COLO829 (cell line): ENCODE data around the gene TACO1.

ENCODE experiments used
- DNase-seq: peaks from one replicate; pipeline ENCODE4 v3.0.0; 2012; ENCODE audit warnings: low spot score

TACO1 gene

DNA sequence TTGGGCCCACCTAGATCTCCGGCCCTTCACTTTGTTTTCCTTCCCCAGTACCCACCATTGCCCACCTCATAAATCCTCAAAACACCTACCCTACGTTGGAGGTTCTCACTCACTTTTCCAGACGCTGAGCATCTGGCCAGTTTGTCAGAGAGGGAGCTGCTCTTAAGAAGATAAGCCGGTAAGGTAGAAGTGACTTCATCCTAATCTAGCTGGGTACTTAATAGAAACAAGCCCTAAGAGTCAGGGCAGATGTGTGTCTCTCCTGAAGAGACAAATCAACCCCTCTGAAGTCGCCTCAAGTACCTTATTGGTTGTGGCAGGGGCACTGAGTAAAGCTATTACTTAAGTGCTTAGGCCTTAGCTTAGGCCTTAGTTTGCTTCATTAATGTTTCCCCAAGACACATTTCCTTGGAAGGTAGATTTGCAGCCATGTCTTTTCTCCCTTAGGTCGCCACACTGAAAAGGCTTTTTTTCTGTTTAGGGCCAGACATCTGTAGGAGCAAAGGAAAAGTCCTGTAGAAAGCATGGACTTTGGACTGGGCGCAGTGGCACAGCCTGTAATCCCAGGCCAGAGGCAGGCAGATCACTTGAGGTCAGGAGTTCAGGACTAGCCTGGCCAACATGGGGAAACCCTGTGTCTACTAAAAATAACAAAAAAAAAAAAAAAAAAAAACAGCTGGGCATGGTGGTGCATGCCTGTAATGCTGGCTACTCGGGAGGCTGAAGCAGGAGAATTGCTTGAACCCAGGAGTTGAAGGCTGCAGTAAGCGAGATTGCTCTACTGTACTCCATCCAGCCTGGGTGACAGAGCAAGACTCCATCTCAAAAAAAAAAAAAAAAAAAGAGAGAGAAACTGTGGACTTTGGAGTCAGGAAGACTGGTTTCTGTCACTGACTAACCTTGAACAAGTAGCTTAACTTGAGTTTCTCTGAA lies 1.0 kb downstream of the TACO1 start:
- no peak for DNase-seq

DNA sequence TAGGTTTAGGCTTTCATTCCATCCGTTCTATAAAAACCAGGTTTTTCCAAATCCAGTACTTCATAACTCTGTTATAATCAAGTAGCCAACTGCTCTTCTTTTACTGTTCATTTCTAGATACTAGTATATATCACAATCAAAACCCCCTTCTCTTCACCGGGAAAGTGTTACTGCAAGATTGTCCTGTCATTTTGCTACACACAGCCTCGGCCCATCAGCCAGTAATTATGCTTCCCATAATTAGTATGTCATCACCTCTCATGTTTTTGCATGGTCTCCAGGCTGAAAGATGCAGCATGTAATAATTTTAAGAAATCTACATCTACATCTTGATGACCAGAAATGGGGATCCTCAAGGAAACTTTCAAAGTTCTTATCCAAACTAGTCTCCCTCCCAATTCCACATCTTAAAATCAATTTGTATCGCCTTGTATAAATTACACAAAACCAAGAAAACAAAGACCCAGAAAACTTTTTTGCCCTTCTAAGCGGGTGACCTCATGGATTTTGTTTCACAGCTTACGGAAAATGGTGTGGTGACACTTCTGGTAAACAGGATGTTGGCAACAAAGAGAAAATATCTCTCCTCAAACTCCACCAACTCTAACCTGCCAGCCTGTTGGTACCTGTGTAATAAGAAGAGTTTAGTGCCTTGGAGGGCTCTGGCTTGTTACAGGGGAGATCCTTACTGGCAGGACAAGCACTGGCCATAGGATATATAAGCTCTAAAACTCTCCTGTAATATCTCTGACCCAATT lies 9.3 kb downstream of the TACO1 start:
- no peak for DNase-seq

DNA sequence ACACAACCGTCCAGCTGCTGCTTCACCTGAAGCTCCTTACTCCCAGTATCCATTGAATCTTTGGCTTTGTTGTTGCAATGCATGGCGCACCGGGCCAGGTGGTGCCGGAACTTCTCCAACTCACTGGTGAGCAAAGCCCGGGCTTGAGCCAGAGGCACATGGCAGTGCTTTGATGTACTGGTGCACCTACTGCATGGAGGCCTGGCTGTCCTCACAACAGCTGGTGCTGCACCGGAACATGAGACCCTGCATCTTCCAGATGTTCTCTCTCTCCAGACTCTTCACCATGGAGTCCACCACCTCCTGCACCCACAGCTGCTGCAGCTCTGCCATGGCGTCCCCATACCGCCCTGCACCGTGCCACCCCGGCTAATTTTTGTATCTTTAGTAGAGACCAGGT lies 10.2 kb downstream of the TACO1 start:
- no peak for DNase-seq

DNA sequence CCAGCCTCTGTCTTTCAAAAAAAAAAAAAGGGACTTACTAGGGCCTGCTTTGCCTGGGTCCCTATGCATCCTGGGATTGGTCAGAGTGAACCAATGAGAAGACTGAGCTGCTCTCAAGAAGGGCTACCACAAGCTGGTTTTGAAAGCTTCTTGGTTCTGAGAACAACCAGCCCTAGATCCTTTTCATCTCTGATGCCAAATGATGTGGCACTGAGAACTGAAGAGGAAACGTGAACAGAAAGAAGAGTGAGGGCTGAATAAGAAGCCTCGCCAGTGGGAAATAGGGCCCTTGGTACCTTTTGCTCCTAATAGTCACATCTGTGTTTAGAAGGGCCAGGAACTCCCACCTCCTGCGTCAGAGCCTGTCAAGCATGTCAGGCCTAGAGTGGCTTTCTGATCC lies 10.7 kb downstream of the TACO1 start:
- DNase-seq: no peak

DNA sequence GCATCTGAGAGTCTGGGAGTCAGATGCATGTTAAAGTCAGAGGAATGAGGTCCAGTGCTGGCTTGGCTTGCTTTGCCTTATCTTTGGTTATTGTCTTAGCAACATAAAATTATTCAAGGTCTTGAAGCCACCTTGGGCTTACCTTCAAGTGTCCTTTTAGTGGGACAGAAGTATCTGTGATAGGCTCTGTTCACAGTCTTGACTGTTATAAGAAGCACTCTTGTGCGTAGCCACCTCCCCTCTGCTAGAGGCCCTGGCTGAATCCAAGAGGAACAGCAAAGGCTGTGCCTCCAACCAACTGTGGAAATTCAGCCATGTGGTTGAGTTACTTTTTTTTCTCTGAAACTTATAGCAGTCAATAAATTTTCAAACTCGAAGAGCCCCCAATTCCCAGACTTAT lies 13.0 kb downstream of the TACO1 start:
- no peak for DNase-seq

DNA sequence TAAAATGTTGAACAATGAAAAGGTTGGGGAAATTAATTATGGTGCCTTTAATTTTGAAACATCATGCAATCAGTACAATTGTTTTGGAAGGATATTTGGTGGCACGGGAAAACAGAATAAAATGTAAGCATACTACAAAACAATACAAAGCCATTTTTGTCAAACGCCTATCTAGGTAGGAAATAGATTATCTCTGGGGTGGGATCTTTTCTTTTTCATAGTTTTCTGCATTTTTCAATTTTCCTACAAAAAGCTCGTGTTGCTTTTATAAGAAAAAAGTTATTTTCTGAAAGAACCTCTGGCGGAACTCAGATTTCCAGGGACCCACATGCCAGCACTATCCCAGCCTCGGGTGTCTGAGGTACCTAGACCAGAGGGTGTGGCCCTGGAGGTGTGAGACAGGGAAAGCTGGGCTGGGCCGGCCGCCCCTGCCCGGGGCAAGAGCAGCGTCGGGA lies 20.6 kb downstream of the TACO1 start:
- no peak for DNase-seq

DNA sequence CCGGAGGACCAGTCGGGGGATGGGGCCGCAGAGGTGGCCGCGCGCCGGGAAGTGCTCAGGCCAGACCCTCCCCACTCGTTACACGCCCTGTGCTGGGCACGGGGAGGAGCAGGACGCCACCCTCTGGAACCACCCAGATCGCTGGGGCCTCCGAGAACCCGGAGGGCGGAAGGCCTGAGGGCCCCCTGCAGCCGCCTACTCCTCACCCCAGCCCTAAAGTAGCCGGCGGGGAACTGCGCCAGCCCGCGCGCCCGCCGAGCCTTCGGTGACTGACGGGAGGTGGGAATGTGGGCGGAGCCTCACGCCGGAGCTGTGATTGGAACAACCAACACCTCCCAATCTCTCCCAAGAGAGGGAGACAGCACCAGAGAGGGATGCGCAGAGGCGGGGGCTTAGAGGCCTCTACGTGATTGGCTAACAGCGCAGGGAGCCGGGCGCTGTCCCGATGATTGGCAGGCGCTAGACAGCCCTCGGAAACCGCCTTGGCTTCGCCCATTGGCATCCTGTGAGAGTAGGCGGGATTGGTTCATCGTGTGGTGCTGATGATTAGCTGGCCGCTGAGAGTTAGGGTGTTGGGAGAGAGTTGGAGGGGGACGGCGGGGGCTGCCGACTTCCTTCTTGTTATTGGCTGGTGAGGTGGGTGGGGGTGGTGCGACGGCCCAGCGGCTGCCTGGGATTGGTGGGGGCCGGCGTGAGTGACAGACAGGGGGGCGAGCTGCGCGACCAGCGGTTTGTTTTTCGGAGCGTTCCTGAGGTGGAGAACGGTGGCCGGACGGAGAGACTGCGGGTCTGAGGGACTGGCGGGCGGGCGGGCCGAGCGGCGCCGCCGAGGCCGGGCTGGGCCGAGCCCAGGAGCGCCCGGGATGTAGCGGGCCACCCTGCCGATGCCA lies 21.2 kb downstream of the TACO1 start, which contains the start of gene MAP3K3:
Gene MAP3K3, plus strand, starts transcription at position 734 of the 890 bp plus-strand sequence. CDS start 343 bp downstream, outside the sequence.
- DNase-seq: peak; percentile 100

DNA sequence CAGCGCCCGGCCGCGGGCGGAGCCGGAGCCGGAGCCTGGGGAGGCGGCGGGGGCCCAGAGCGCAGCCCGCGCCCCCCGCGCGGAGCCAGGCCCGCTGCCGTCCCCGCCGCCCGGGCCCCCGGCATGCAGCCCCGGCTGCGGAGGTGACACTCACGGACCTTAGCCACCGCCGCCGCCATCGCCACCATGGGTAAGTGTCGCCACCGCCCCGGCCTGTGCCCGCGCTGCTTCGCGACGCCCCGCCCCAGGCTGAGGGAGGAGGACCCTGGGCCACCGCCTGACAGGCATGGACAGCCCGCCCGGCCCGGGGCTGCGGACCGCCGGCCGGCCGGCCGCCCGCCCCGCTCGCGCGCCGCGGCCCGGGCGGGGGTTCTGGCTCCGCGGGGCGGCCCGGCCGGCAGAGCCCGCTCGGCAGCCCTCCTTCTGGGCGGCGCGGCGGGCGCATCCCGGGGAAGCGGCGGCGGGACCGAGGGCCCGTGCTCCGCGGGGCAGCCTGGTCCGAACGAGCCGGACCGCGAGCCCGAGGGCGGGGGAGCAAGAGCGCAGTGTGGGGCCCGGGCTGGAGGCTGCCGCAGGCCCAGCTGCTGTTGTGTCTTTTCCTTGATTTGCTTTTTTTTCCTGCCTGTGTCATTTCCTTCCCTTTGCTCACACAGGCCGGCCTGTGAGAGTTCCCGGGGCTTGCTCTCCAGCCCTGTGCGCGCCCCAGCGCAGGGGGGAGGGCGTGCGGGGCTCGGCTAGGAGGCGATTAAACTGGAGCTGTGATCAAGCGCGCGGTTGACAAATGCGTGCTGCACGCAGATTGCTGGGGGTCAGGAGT lies 22.1 kb downstream of the TACO1 start:
- peak; percentile 38 for DNase-seq

DNA sequence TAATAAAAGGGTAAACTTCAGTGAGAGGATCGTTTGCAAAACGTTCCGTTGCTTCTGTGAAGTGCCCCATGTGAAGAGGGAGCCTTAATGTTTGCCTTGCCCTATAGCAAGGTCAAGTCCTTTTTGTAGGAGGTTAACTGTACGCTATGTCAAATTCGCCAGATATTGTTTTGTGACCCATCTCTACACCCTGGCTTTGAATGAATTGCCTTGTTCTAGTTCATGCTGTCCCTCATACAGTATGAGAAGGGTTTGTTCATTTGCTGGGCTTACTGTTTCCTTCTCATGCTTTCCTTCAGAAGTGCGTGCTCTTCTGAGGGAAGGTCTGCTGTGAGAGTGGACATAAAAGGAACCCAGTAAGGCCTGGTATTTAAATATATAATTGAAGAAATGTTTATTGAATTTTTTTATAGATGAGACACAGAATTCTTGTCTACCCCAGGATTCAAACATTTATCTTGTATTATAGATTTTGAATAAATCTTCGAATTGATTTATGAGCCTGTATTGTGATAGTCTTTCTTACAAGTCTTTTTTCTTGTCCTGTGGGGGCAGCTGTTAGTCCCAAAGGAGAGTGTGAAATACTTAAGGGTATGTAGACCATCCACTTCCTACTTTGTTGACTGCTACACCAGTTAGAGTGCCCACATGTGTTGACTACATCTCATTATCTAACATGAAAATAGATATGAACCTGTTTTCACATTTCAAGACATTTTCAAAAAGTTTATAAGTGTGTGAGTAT lies 23.3 kb downstream of the TACO1 start:
- DNase-seq: peak; percentile 45

DNA sequence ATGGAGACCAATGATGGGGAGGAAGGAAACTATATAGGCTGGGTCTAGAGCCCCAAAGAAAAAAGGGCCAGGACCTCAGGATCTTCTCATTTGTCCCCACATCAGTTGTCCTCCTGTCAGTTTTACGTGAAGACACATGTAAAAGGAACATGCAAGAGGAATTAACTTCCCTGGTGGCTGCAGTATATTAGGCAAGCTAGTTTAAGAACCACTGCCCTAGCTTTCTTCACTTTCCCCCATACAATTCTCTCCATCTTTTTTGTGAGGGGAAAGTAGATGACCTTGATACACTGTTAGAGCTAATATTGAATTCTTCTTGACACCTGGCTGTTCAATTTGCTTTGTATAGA lies 23.8 kb downstream of the TACO1 start:
- no peak for DNase-seq

DNA sequence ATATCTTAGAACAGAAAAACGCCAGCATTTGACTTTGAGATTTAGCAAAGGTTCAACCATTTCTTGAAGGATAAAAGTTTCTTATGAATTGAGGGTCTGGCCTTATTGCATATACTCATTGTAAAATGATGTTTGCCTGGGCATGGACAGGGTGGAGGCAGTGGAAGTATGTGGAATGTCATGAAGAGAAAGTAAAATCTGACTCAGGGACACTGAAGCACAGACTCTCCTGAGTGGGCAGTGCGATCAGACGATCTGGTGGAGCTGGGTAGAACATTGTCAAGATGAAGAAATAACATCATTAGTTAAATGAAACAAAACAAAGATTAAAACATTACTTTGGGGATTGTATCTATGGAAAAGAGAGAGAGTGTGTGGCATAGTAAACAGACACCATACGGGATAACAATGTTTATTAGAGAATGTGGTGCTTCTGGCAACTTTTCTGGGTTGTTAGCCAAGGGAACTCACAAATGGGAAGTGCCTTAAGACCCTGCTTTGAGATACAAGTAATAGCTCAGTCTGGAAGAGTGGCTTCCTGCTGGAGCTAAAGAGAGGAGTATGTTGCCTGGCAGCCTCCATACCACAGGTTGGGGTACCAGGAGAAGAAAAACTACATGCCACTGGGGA lies 26.0 kb downstream of the TACO1 start:
- DNase-seq: no peak

DNA sequence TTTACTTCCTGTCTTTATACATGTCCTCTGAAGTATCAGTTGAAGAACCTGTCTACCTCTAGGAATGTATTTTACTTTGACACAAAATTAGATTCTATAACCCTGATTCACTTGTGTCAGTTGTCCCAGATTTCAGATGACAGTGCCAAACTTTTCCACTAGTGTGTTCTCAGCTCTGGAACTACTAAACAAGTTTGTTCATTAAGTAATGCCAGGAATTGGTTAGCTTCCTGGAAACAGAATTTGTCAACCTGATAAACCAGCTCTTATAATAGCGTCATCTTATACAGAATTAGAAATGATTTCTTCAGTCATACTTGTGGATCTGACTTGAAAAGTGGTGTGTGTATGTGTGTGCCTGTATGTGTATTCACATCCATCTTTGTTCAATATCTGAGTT lies 28.9 kb downstream of the TACO1 start:
- DNase-seq: no peak

DNA sequence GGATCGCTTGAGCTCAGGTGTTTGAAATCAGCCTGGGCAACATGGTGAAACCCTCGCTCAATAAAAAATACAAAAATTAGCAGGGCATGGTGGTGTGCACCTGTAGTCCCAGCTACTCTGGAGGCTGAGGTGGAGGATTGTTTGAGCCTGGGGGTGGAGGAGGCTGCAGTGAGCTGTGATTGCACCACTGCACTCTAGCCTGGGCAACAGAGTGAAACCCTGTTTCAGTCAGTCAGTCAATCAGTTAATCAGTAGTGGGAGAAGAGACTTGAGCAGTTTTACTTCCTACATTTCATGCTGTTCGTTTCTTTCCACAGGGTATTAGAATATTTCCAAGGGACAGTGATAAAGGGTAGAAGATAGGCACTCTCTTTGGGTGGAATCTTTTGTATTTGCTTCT lies 30.4 kb downstream of the TACO1 start:
- DNase-seq: no peak

DNA sequence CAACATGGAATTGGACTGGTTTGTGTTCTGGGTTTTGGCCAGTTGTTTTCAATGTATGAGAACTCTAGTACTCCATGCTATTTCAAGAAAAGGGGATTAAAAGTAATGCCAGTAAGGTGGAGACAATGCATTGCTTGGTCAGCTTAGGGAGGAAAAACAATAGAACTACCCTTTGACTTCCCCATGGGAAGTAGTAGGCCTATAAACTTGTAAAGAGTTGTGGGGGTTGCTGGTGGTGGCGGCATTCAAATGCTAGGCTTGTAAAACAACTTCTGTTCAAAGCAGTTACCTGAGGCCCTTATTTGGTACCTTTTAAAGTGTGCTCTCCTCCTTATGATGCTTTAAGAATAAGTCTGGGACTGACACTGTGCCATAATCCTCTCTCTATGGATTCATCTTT lies 30.9 kb downstream of the TACO1 start:
- no peak for DNase-seq

DNA sequence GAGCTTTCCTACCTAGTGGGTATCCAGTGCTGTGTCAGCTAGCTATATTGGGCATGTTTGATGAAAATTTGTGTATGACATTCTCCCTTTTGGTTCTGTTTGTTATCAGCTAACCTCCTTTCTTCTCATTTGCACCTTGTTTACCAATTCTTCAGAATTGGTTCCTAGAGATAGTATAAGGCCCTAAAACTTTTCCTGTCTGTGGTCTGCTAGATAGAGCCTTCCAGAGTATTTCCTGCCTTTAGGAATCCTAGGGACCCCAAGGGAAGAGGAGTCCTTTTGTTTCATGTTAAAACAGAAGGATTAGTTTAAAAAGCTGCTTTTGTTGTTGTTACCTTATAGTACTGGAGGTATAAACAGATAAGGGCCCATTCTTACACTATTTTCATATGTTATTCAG lies 33.0 kb downstream of the TACO1 start:
- DNase-seq: no peak

DNA sequence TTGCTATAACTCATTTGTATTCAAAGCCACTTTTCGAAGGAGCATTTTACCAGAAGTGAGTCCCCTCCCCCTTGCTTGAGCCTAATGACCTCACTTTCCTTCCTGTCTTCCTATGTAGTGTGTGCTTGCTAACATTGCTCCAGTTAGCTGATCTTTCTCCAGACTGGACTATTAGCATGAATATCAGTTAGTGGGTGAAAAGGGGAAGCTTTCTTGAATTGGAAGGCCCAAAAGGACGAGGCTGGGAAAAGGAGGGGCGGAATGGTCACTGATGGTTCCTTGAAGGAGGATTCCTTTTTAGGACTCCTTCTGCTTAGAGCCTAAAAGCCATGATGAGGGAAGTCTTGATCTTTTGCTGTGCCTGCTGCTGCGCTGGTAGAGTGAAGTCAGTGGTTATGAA lies 33.5 kb downstream of the TACO1 start:
- no peak for DNase-seq

DNA sequence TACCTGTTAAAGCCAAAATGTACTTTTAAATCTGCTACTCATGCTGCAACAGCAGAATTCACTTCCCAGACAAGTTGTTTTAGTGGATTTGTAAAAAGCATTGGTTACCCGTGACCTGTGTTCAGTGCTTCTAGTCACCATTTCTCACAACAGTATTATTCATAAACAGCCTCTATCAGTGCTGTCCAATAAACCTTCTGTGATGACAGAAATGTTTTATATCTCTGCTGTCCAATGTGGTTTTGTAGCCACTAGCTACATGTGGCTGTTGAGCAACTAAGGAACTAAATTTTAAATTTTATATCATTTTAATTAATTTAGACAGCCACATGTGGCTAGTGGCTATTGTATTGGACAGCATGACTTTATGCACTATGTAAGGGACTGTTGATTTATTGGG lies 34.1 kb downstream of the TACO1 start:
- DNase-seq: no peak

DNA sequence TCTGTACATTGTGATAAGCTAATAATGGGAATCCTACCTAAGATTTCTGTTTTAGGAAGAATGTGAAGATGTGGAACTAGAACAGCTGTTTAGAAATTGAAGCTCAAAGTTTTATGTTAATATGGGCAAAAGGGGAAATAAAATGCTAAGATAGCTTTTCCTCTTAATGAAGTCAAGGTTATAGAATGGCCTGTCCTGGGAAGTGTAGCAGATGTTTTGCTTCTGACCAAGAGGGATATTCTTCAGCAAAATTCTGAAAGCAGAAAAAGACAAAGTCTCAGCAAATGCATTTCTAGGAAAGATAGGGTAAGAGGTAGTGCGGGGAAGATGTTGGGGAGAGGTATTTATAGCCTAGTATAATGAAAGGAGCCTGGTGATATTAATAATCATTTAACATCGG lies 34.6 kb downstream of the TACO1 start:
- DNase-seq: no peak

DNA sequence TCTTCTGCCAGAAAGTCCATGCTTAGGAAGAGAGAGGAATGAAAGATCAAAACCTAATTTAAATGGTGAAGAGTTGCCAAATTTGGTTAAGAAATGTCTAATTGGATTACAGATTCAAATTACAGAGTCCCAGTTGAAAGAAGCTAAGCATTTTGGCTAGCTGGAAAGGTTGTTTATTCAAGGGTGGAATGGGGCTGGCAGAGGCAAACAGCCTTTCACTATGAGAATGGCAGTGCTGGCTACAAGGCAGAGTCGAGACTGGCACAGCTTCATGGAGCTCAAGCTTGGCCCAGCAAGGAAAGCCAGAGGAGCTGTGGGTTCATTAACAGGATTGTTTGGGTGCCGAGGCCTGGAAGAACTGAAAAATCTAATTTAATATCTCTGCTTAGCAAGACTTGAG lies 35.1 kb downstream of the TACO1 start:
- no peak for DNase-seq

DNA sequence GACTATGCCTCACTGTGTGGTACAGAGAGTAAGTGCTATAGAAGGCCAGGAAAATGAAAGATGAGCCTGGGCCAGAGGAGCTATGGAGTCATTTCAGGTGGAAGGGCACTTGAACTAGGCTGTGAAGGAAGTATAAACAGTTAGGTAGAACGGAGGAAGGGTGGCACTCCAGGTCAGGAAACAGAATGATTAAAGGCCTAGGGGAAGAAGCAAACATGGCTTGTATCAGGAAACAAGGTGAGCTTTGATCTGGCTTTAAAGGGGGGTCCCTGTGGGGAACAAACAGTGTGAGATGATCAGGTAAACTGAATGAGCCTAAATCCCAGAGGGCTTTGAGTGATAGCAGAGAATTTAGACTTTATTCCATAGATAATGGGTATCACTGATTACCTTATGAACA lies 38.4 kb downstream of the TACO1 start:
- DNase-seq: no peak
